K562 (cell line): ENCODE data around the gene CGB3. TPM values are rescaled to one million over a fixed set of nuclear protein-coding genes. Genes with fewer than 3 reads are reported as not detected.

Experiments used
- ATF2 ChIP-seq: sonication (generic); formaldehyde crosslinking; IDR thresholded peaks from 2 replicates; pipeline ENCODE4 v1.8.1; 2022; ENCODE audit warnings: missing genetic modification reagents
- BCL6 ChIP-seq: fragments of 250-450 bp; sonication (Bioruptor Pico); IDR thresholded peaks from 2 replicates; pipeline ENCODE4 v1.4.0; 2020
- CHAMP1 ChIP-seq: fragments of 450-650 bp; IDR thresholded peaks from 2 replicates; pipeline ENCODE4 v1.6.1; 2016; ENCODE audit warnings: mild to moderate bottlenecking
- ETS1 ChIP-seq: conservative IDR thresholded peaks from 2 replicates; pipeline ENCODE4 v1.6.1; 2011; ENCODE audit warnings: low read depth, mild to moderate bottlenecking, low read length; ENCODE audit not compliant: control insufficient read depth
- HCFC1 ChIP-seq: IDR thresholded peaks from 2 replicates; pipeline ENCODE4 v1.6.1; 2012; ENCODE audit warnings: low read depth, low read length, improper control_type of control experiment
- KDM5B ChIP-seq: fragments of 200-600 bp; sonication (generic); IDR thresholded peaks from 2 replicates; pipeline ENCODE4 v1.6.1; 2012; ENCODE audit warnings: low read depth, mild to moderate bottlenecking, moderate library complexity, low read length, control low read depth, inconsistent platforms; ENCODE audit not compliant: insufficient replicate concordance
- L3MBTL2 ChIP-seq: fragments of 450-650 bp; IDR thresholded peaks from 2 replicates; pipeline ENCODE4 v1.6.1; 2016; ENCODE audit warnings: mild to moderate bottlenecking, moderate library complexity
- NR2C1 ChIP-seq, 2 experiments: fragments of 450-650 bp; IDR thresholded peaks; 2 replicates each; pipeline ENCODE4 v1.6.1; 2017; ENCODE audit warnings: mild to moderate bottlenecking in 2 of 2, antibody characterized with exemption in 1 of 2, inconsistent platforms in 1 of 2, missing compliant biosample characterization in 1 of 2, missing genetic modification characterization in 1 of 2
- POU5F1 ChIP-seq: fragments of 150-350 bp; IDR thresholded peaks from 2 replicates; pipeline ENCODE4 v1.6.1; 2014; ENCODE audit warnings: borderline replicate concordance, low read length, low read depth, mild to moderate bottlenecking; ENCODE audit not compliant: partially characterized antibody
- SLC30A9 ChIP-seq: fragments of 250-450 bp; sonication (Bioruptor Pico); IDR thresholded peaks from 2 replicates; pipeline ENCODE4 v1.8.0; 2022; ENCODE audit warnings: mild to moderate bottlenecking, moderate library complexity
- ZNF197 ChIP-seq: fragments of 200-800 bp; sonication (Bioruptor generic); IDR thresholded peaks from 2 replicates; pipeline ENCODE4 v1.6.1; 2016; ENCODE audit warnings: low read depth, missing genetic modification characterization, missing compliant biosample characterization
- ZNF592 ChIP-seq: fragments of 450-650 bp; IDR thresholded peaks from 2 replicates; pipeline ENCODE4 v1.6.1; 2017; ENCODE audit warnings: antibody characterized with exemption, mild to moderate bottlenecking
- polyA plus RNA-seq, 8 experiments: library from polyadenylated mRNA; depleted of rRNA in 4 of 8; stranded (reverse) in 5 of 8; unstranded in 3 of 8; fragments of >200 nt; fragmentation: Nextera tagmentation in 2 of 8; fragmentation: Illumina TruSeq in 1 of 8; extraction: Ambion mirVana in 2 of 8; extraction: Trizol in 1 of 8; gene quantifications; 2 replicates each; pipeline versions ENCODE4 v1.2.1 to v1.2.3, GENCODE V29; 2011 to 2014; ENCODE audit warnings: inconsistent platforms in 1 of 8, missing spikeins in 1 of 8
- total RNA-seq, 7 experiments: library from RNA; depleted of rRNA in 6 of 7; stranded (reverse); fragments of >200 nt in 6 of 7; fragmentation: Illumina TruSeq in 2 of 7; extraction: Trizol in 2 of 7; gene quantifications; 2 replicates each; pipeline versions ENCODE4 v1.2.1 to v1.2.3, GENCODE V29; 2011 to 2021; ENCODE audit warnings: low replicate concordance in 1 of 7
- TF ChIP-seq, protein P1 (sequence below): fragments of 250-450 bp; sonication (Bioruptor Pico); IDR thresholded peaks from 2 replicates; pipeline ENCODE4 v1.4.0; 2020; ENCODE audit warnings: mild to moderate bottlenecking

CGB3 gene
- total and polyA plus RNA-seq, 9 of the 15 experiments (the other 6 are each of a cell fraction or from before 2014, with no cell fraction given), result not detected

GRCh38 chr19:48975947-48976847 is 47.9 kb downstream of the CGB3 start (continued):
- TF ChIP-seq ATF2 (no peak), BCL6 (CRISPR knock-in tag) (no peak), L3MBTL2 (peak; percentile 63), NR2C1 (IDR thresholded peaks at IDR 0.05) (peak; percentile 83), NR2C1 (tag; IDR thresholded peaks at IDR 0.05) (peak; percentile 92), SLC30A9 (no peak), ZNF197 (CRISPR knock-in tag) (peak; percentile 82; the same call in 1 of the 2 replicates), ZNF592 (peak; percentile 91), KDM5B (no peak), HCFC1 (peak; percentile 96), POU5F1 (peak; percentile 24), CHAMP1 (no peak), ETS1 (peak; percentile 99)
- TF ChIP-seq, protein P1, sequence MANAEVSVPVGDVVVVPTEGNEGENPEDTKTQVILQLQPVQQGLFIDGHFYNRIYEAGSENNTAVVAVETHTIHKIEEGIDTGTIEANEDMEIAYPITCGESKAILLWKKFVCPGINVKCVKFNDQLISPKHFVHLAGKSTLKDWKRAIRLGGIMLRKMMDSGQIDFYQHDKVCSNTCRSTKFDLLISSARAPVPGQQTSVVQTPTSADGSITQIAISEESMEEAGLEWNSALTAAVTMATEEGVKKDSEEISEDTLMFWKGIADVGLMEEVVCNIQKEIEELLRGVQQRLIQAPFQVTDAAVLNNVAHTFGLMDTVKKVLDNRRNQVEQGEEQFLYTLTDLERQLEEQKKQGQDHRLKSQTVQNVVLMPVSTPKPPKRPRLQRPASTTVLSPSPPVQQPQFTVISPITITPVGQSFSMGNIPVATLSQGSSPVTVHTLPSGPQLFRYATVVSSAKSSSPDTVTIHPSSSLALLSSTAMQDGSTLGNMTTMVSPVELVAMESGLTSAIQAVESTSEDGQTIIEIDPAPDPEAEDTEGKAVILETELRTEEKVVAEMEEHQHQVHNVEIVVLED (CRISPR knock-in tag), result peak; percentile 37; the same call in 1 of the 2 replicates
